GM12874 (cell line): ENCODE measurements around the gene LYRM9.

Experiments used
- CTCF ChIP-seq: IDR thresholded peaks from 2 replicates; pipeline ENCODE4 v1.5.1; 2011; ENCODE audit warnings: low read depth, mild to moderate bottlenecking, control low read depth, low read length, moderate library complexity; ENCODE audit not compliant: insufficient read depth

Gene LYRM9

GRCh38 chr17:27882162-27882840 lies 10.9 kb downstream of the LYRM9 start:
- TF ChIP-seq CTCF: no peak

GRCh38 chr17:27879987-27880608 lies 13.1 kb downstream of the LYRM9 start:
- peak; percentile 86 for TF ChIP-seq CTCF

DNA sequence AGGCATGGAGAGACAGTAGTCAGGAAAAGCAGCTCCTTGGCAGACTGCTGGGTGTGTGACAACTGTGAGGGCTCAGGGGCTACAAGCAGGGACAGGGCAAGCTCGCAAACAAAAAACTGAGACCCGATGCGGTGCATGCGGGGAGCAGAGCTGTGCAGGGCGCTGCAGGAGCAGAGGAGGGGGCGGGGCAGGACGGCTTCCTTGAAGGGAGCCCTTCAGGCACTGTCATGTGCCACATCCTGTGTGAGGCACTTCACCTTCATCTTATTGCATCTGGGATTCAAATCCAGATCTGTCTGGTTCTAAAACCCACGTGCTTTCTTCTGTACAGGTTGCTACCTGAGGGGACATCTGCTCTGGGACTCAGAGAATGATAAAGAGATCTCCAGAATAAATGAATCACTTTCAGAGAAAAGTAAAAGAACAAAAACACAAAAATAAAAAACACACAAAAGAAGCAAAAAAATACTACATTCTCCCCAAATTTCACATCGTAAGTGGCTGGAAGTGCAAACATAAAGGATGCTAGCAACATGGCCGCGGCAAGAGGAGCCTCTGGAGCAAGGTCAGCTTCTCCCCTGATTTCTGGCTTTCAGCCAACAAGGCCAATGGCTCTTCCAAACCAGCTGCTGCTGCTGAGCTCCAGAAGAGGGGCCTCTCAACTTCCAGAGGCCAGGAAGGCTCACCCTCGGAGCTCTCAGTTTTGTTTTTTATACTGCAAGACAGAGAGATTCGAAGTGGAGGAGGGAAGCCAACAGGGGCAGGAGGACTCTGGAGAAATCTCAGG lies 14.2 kb downstream of the LYRM9 start:
- no peak for TF ChIP-seq CTCF

GRCh38 chr17:27873746-27874145 lies 19.4 kb downstream of the LYRM9 start:
- TF ChIP-seq CTCF: no peak

DNA sequence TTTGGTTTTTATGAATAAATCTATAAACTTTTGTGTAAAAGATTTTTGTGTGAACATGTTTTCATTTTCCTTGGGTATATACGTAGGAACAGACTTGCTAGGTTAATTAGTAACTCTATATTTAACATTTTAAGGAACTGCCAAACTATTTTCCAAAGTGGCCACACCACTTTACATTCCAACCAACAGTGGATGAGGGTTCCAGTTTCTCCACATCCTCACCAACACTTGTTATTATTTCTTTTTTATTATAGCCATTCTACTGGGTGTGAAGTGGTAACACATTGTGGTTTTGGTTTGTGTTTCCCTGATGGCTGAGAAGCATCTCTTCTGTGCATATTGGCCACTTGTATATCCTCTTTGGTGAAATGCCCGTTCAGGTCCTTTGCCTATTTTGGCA lies 20.0 kb downstream of the LYRM9 start:
- TF ChIP-seq CTCF: no peak

DNA sequence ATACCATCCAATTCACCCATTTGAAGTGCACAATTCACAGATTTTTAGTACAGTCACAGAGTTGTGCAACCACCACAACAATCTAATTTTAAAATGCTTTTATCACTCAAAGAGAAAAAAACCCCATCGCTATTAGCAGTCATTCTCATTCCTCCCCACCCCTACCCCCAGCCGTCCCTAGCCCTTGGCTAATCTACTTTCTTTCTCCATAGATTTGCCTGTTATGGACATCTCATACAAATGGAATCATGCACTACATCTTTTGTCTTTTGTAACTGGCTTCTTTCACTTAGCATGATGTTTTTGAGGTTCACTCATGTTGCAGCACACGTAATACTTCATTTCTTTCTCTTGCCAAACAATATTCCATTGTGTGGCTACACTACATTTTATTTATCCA lies 20.4 kb downstream of the LYRM9 start:
- TF ChIP-seq CTCF: no peak

- TF ChIP-seq CTCF: no peak
Observed at GRCh38 chr17:27871407-27871806, 21.8 kb downstream of the LYRM9 start.
